Sigmoid colon (tissue), 4 donors: ENCODE results near the gene RGS19.

Experiments used
- CTCF ChIP-seq, 4 experiments: fragments of 450-650 bp in 3 of 4; fragments of 200-600 bp in 1 of 4; IDR thresholded peaks; one replicate each; pipeline ENCODE4 v1.5.1; 2016 to 2019; ENCODE audit warnings: antibody characterized with exemption in 4 of 4, mild to moderate bottlenecking in 3 of 4, moderate library complexity in 2 of 4
- EP300 ChIP-seq, 4 donors: sonication (generic); formaldehyde crosslinking; IDR thresholded peaks; one replicate each; pipeline ENCODE4 v1.6.1; 2017; ENCODE audit warnings: antibody characterized with exemption in 4 of 4
- POLR2A ChIP-seq, 2 donors: fragments of 450-650 bp; IDR thresholded peaks; one replicate each; pipeline ENCODE4 v1.6.1; 2016; ENCODE audit warnings: antibody characterized with exemption in 2 of 2, mild to moderate bottlenecking in 2 of 2, moderate library complexity in 2 of 2
- POLR2AphosphoS5 ChIP-seq, 4 donors: sonication (generic); formaldehyde crosslinking; IDR thresholded peaks; one replicate each; pipeline ENCODE4 v1.6.1; 2017; ENCODE audit warnings: antibody characterized with exemption in 4 of 4

GRCh38 chr20:64095927-64096326 is 16.6 kb upstream of the RGS19 start:
- TF ChIP-seq CTCF (IDR thresholded peaks at IDR 0.05) (no peak), POLR2A (IDR thresholded peaks at IDR 0.05) (no peak), POLR2AphosphoS5 (IDR thresholded peaks at IDR 0.05) (no peak), EP300 (IDR thresholded peaks at IDR 0.05) (no peak)
